ENCODE results near the gene BICRAL.

GRCh38 chr6:42915732-42916131, 133.9 kb downstream of the BICRAL start, which contains the start of gene PTCRA:
- TF ChIP-seq EZH2 (IDR thresholded peaks at IDR 0.05; ENCODE audit: insufficient read depth, poor library complexity, severe bottlenecking) (no peak), EZH2phosphoT487 (IDR thresholded peaks at IDR 0.05; ENCODE audit: insufficient read depth, low read depth) (no peak)
